CD14-positive monocyte (primary cell): ENCODE data around the gene HK3. TPM values are rescaled to one million over a fixed set of nuclear protein-coding genes. Genes with fewer than 3 reads are reported as not detected.

ENCODE experiments used
- DNase-seq, 3 donors: peaks; one replicate each; pipeline ENCODE4 v3.0.0-alpha.2; 2011 to 2022
- H2AFZ ChIP-seq: 2 replicates; pipeline ENCODE4 v1.6.0; 2012; ENCODE audit warnings: mild to moderate bottlenecking, low read depth, low read length, inconsistent platforms; ENCODE audit not compliant: insufficient read depth, poor library complexity, severe bottlenecking
- H3K27ac ChIP-seq, 2 donors: 1 replicate in 1 of 2; 2 replicates in 1 of 2; pipeline ENCODE4 v1.5.1; 2012 to 2013; ENCODE audit warnings: low read length in 2 of 2, control low read depth in 1 of 2, inconsistent platforms in 1 of 2, low read depth in 1 of 2, mild to moderate bottlenecking in 1 of 2
- H3K27me3 ChIP-seq, 2 donors: one replicate each; pipeline versions ENCODE4 v1.6.0 to v1.6.1; 2011 to 2013; ENCODE audit warnings: low read length in 2 of 2; ENCODE audit not compliant: control insufficient read depth in 2 of 2, insufficient read depth in 2 of 2
- H3K36me3 ChIP-seq, 2 donors: replicated peaks in 1 of 2; 1 replicate in 1 of 2; 2 replicates in 1 of 2; pipeline versions ENCODE4 v1.5.1 to v1.6.1; 2012 to 2013; ENCODE audit warnings: low read length in 2 of 2, control low read depth in 1 of 2, inconsistent platforms in 1 of 2, mild to moderate bottlenecking in 1 of 2; ENCODE audit not compliant: insufficient read depth in 2 of 2, control insufficient read depth in 1 of 2
- H3K4me1 ChIP-seq, 2 donors: 1 replicate in 1 of 2; 2 replicates in 1 of 2; pipeline versions ENCODE4 v1.5.1 to v1.6.1; 2012 to 2013; ENCODE audit warnings: low read length in 2 of 2, control low read depth in 1 of 2, inconsistent platforms in 1 of 2, mild to moderate bottlenecking in 1 of 2, moderate library complexity in 1 of 2; ENCODE audit not compliant: insufficient read depth in 2 of 2, control insufficient read depth in 1 of 2
- H3K4me2 ChIP-seq: replicated peaks from 2 replicates; pipeline ENCODE3; 2012; ENCODE audit warnings: low read length, moderate library complexity, mild to moderate bottlenecking; ENCODE audit not compliant: poor library complexity, severe bottlenecking; ENCODE audit errors: extremely low read depth
- H3K4me3 ChIP-seq, 3 experiments: fragments of 200-600 bp in 1 of 3; sonication (generic) in 1 of 3; replicated peaks in 1 of 3; 1 replicate in 2 of 3; 2 replicates in 1 of 3; pipeline ENCODE4 v1.5.1; 2011 to 2013; ENCODE audit warnings: low read length in 3 of 3, mild to moderate bottlenecking in 3 of 3, control low read depth in 2 of 3, low read depth in 2 of 3, inconsistent platforms in 1 of 3, moderate library complexity in 1 of 3
- H3K79me2 ChIP-seq: 2 replicates; pipeline ENCODE4 v1.6.0; 2012; ENCODE audit warnings: mild to moderate bottlenecking, control low read depth, inconsistent platforms, low read length, moderate library complexity; ENCODE audit not compliant: insufficient read depth
- H3K9ac ChIP-seq: 2 replicates; pipeline ENCODE4 v1.6.0; 2017; ENCODE audit warnings: low read length, mild to moderate bottlenecking; ENCODE audit not compliant: insufficient read depth, poor library complexity, severe bottlenecking
- H3K9me3 ChIP-seq, 2 donors: replicated peaks in 1 of 2; 1 replicate in 1 of 2; 2 replicates in 1 of 2; pipeline versions ENCODE4 v1.5.1 to v1.6.1; 2012 to 2013; ENCODE audit warnings: low read length in 2 of 2, control low read depth in 1 of 2; ENCODE audit not compliant: control insufficient read depth in 1 of 2, insufficient read depth in 1 of 2
- H4K20me1 ChIP-seq: 2 replicates; pipeline ENCODE4 v1.6.0; 2012; ENCODE audit warnings: mild to moderate bottlenecking, low read length, control low read depth, moderate library complexity; ENCODE audit not compliant: insufficient read depth
- H3K27ac Mint-ChIP-seq, 7 donors: one replicate each; pipeline ENCODE4 v1.8.0; 2020; ENCODE audit warnings: mild to moderate bottlenecking in 7 of 7, mixed read lengths in 7 of 7, moderate library complexity in 6 of 7, inconsistent platforms in 2 of 7
- H3K27me3 Mint-ChIP-seq, 3 donors: one replicate each; pipeline ENCODE4 v1.8.0; 2021 to 2022; ENCODE audit warnings: low read depth in 3 of 3, mild to moderate bottlenecking in 3 of 3, mixed read lengths in 3 of 3, moderate library complexity in 3 of 3, inconsistent platforms in 1 of 3
- H3K36me3 Mint-ChIP-seq, 2 donors: one replicate each; pipeline ENCODE4 v1.8.0; 2020; ENCODE audit warnings: mixed read lengths in 2 of 2, inconsistent platforms in 1 of 2, mild to moderate bottlenecking in 1 of 2
- H3K4me1 Mint-ChIP-seq: one replicate; pipeline ENCODE4 v1.8.0; 2020; ENCODE audit warnings: mild to moderate bottlenecking, mixed read lengths
- H3K4me3 Mint-ChIP-seq, 2 donors: one replicate each; pipeline ENCODE4 v1.8.0; 2020; ENCODE audit warnings: mild to moderate bottlenecking in 2 of 2, mixed read lengths in 2 of 2, moderate library complexity in 1 of 2
- H3K9me3 Mint-ChIP-seq, 7 donors: one replicate each; pipeline ENCODE4 v1.8.0; 2020 to 2022; ENCODE audit warnings: mixed read lengths in 7 of 7, mild to moderate bottlenecking in 6 of 7, moderate library complexity in 6 of 7, inconsistent platforms in 2 of 7
- WGBS: methylation state at CpG from one replicate; pipeline ENCODE4 v1.1.5; 2013; ENCODE audit warnings: missing lambda C conversion rate; ENCODE audit not compliant: insufficient coverage; 5-methylcytosine and 5-hydroxymethylcytosine counted together
- intact Hi-C, 2 donors: fragments of 100-400 bp; cut with micrococcal nuclease; formaldehyde crosslinking; loops; one replicate each; pipeline versions ENCODE4 v1.15.0 to v1.15.1; 2023
- polyA plus RNA-seq, 3 donors: library from polyadenylated mRNA; depleted of rRNA in 1 of 3; unstranded in 2 of 3; stranded (reverse) in 1 of 3; fragments of 300-500 nt in 2 of 3; fragments of >200 nt in 1 of 3; fragmentation: Illumina TruSeq in 2 of 3; gene quantifications; 1 replicate in 2 of 3; 2 replicates in 1 of 3; pipeline ENCODE4 v1.2.3, GENCODE V29; 2012 to 2021
- TF ChIP-seq, protein P1 (sequence below): fragments of 200-600 bp; IDR thresholded peaks from one replicate; pipeline ENCODE4 v1.8.0; 2022; ENCODE audit warnings: antibody characterized with exemption, mild to moderate bottlenecking

The HK3 gene
- polyA plus RNA-seq, 3 donors, result 174 to 988 (median 204) TPM

DNA sequence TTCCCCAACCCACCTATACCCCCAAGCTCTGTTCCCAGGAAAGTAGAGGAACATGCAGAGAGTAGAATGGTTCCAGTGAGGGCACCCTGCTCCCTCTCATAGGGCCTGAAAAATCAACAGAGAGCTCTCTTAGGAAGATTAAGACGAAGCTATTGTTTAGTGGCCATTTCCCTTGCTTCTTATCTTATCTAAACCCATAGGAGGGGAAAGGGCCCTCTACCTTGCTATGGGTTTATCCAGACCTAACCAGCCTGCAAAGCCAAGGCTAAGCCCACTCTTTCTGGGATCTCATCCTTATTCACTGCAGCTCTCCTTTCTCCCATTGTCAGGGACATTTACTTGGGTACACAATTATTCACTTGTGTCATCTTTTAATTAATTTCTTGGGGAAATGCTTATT lies 39.3 kb upstream of the HK3 start:
- Mint-ChIP-seq H3K27ac (peak overlapping the region in 1 of 7 donors; percentile 34), H3K4me1 (no peaks in the 10 kb centered on the region), H3K36me3 (peaks cover 64 to 81% of the 10 kb centered on the region in 2 donors), H3K4me3 (no peak overlapping the region), H3K27me3 (peaks cover 0 to 1% (median 0%) of the 10 kb centered on the region in 3 donors), H3K9me3 (no peaks in the 10 kb centered on the region)
- Histone ChIP-seq H3K4me1 (no peaks in the 10 kb centered on the region), H3K4me2 (no peak overlapping the region), H3K9ac (no peak overlapping the region), H3K9me3 (no peaks in the 10 kb centered on the region), H2AFZ (no peak overlapping the region), H4K20me1 (peaks cover 23% of the 10 kb centered on the region), H3K27ac (no peak overlapping the region), H3K4me3 (no peak overlapping the region), H3K36me3 (peaks cover 85 to 99% of the 10 kb centered on the region in 2 donors), H3K27me3 (no peaks in the 10 kb centered on the region), H3K79me2 (no peaks in the 10 kb centered on the region)
- DNase-seq, result no peak
- TF ChIP-seq, protein P1, sequence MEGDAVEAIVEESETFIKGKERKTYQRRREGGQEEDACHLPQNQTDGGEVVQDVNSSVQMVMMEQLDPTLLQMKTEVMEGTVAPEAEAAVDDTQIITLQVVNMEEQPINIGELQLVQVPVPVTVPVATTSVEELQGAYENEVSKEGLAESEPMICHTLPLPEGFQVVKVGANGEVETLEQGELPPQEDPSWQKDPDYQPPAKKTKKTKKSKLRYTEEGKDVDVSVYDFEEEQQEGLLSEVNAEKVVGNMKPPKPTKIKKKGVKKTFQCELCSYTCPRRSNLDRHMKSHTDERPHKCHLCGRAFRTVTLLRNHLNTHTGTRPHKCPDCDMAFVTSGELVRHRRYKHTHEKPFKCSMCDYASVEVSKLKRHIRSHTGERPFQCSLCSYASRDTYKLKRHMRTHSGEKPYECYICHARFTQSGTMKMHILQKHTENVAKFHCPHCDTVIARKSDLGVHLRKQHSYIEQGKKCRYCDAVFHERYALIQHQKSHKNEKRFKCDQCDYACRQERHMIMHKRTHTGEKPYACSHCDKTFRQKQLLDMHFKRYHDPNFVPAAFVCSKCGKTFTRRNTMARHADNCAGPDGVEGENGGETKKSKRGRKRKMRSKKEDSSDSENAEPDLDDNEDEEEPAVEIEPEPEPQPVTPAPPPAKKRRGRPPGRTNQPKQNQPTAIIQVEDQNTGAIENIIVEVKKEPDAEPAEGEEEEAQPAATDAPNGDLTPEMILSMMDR, result no peak
- WGBS, result no CpG with 5 or more reads among the region's 1 CpG
- intact Hi-C loops, result no loop called here

DNA sequence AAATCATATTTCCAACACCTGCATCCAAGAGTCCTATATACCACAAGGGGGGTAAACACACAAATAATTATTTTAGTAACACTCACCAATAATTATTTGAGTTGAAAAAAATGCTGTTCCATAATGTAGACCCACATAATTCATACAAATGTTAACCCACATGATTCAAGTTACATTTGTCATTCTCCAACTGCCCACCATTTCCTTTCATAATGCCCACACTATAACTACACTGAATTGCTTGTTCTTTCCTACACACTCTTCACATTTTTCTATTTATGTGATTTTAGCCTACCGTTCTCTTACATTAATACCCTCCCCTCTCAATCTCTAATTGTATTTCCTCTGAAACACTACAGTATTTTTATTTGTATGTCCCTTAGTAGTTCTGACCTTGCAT lies 35.9 kb upstream of the HK3 start:
- H3K9me3 ChIP-seq, result no peaks in the 10 kb centered on the region
- Mint-ChIP-seq H3K36me3 (peaks cover 64 to 83% of the 10 kb centered on the region in 2 donors), H3K27me3 (peaks cover 0 to 1% (median 0%) of the 10 kb centered on the region in 3 donors), H3K27ac (peak overlapping the region in 1 of 7 donors; percentile 51), H3K9me3 (no peaks in the 10 kb centered on the region), H3K4me3 (no peak overlapping the region), H3K4me1 (no peaks in the 10 kb centered on the region)
- intact Hi-C loops, result no loop called here
- H3K27me3 ChIP-seq, result no peaks in the 10 kb centered on the region
- H3K4me3 ChIP-seq, result no peak overlapping the region
- no peaks in the 10 kb centered on the region for H3K4me1 ChIP-seq
- peaks cover 23% of the 10 kb centered on the region for H4K20me1 ChIP-seq
- H3K36me3 ChIP-seq, result peaks cover 81 to 100% of the 10 kb centered on the region in 2 donors
- H3K4me2 ChIP-seq, result no peak overlapping the region
- H3K79me2 ChIP-seq, result peaks cover 3% of the 10 kb centered on the region
- TF ChIP-seq, protein P1, result no peak
- H3K27ac ChIP-seq, result peak overlapping the region in 1 of 2 donors; percentile 13
- H3K9ac ChIP-seq, result no peak overlapping the region
- no peak overlapping the region for H2AFZ ChIP-seq
- WGBS, result no CpG with 5 or more reads among the region's 1 CpG
- DNase-seq, result no peak
